Measurements from ENCODE around the gene SEMA5A. TPM values are rescaled to one million over a fixed set of nuclear protein-coding genes. Genes with fewer than 3 reads are reported as not detected.

The SEMA5A gene
- total RNA-seq, 3 donors from 2014 or later, result 20.3 to 43.8 (median 33.6) TPM

DNA sequence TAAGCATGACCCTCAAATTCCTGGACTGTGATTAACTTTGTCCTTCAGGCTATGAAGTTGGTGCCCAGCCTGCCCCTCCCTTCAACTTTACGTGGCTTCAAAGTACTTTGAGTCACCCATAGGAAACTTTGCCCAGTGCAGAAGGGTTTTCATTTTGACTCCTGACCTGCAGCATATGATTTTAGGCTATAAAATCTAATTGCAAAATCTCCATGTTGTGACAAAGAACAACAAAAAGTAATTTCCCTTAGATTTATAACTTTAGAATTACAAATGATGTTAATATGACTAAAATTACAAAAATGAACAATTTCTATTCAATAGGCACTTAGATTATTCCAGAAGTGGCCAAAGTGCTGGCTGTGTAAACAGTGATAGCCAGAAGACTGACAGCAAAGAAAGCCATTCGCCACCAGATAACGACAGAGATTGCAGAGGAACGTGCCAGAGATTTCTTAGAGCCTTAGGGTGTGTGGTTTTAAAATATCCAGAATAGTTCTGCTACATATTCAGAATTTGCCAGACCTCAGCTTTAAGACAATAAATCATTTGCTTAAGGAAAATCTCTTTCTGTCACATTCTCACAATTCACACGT is 197.4 kb downstream of the SEMA5A start:
- intact Hi-C loops (cut with DNase I, micrococcal nuclease), result no loop called here

DNA sequence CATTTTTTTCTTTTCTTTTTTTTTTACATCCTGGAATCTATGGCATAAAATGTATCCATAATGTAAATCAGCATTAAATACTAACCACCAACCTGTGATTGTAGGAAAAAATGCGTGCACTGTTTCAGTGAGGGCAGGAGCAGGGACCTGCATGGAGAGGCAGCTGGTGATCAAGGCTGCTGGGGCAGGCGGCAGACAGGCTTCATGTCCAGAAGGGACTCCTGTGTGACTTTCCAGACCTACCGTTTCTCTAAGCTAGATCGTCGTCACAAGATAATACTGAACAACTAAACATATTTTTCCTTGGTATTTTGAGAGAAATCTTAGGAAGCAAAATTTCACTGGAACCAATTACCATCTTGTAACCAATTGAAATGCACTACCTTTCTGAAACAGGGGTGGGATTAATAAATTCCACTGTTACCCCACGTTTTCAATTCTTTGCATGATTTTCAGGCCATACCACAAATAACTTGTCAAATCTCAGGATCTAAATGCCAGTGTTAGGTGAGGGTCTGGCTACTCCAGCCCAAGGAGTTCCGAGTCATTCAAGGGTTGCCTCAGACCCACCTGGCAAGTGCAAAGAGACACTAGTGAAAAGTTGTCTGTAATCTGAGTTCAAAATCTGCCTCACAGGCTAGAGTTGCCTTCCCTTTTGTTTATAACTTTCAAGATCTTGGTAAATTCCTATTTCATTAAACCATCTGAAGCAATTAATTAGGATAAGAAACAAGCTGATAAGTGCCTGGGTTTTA is 198.2 kb downstream of the SEMA5A start:
- no peaks in the 10 kb centered on the region for H3K36me3 ChIP-seq (ENCODE audit: low read depth)
- no peak overlapping the region for H3K4me3 ChIP-seq
- TF ChIP-seq, protein P1, sequence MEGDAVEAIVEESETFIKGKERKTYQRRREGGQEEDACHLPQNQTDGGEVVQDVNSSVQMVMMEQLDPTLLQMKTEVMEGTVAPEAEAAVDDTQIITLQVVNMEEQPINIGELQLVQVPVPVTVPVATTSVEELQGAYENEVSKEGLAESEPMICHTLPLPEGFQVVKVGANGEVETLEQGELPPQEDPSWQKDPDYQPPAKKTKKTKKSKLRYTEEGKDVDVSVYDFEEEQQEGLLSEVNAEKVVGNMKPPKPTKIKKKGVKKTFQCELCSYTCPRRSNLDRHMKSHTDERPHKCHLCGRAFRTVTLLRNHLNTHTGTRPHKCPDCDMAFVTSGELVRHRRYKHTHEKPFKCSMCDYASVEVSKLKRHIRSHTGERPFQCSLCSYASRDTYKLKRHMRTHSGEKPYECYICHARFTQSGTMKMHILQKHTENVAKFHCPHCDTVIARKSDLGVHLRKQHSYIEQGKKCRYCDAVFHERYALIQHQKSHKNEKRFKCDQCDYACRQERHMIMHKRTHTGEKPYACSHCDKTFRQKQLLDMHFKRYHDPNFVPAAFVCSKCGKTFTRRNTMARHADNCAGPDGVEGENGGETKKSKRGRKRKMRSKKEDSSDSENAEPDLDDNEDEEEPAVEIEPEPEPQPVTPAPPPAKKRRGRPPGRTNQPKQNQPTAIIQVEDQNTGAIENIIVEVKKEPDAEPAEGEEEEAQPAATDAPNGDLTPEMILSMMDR (IDR thresholded peaks at IDR 0.05), result no peak
- no peak for ATAC-seq
- no peak for DNase-seq
- H3K4me1 ChIP-seq (ENCODE audit: low read depth), result peaks cover 3% of the 10 kb centered on the region
- intact Hi-C loops (cut with DNase I, micrococcal nuclease), result no loop called here
- H3K9me3 ChIP-seq, result no peaks in the 10 kb centered on the region

More for the DNA sequence above, 197.4 kb downstream of the SEMA5A start:
- ATAC-seq (peak; percentile 85), DNase-seq (peak in 1 of 3 donors; percentile 10)
- H3K4me3 ChIP-seq, result no peak overlapping the region
- H3K4me1 ChIP-seq (ENCODE audit: low read depth), result peaks cover 3% of the 10 kb centered on the region
- no peaks in the 10 kb centered on the region for H3K36me3 ChIP-seq (ENCODE audit: low read depth)
- H3K9me3 ChIP-seq, result no peaks in the 10 kb centered on the region
- TF ChIP-seq, protein P1 (IDR thresholded peaks at IDR 0.05), result no peak

DNA sequence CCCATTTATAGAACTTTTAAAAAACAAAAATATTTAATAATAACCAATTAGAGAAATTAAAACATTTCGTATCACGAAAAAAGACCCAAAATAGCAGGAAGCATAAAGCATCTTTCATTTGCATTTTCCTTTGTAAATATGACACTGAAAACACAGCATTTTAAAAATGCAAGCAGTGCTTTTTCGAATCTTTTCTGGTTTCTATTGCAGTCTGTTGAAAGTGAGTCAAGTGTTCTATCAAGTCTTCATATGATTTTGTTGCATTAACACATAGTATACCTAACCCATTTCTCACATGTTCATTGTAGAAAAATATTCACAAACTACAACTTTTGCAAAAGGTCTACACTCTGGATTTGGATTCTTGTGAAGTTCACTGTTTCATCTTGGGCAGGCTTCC is 198.8 kb downstream of the SEMA5A start:
- H3K36me3 ChIP-seq (ENCODE audit: low read depth), result no peaks in the 10 kb centered on the region
- intact Hi-C loops (cut with DNase I, micrococcal nuclease), result no loop called here
- peaks cover 3% of the 10 kb centered on the region for H3K4me1 ChIP-seq (ENCODE audit: low read depth)
- no peak for DNase-seq
- no peak for ATAC-seq
- TF ChIP-seq, protein P1 (IDR thresholded peaks at IDR 0.05), result no peak
- H3K9me3 ChIP-seq, result no peaks in the 10 kb centered on the region
- H3K4me3 ChIP-seq, result no peak overlapping the region

DNA sequence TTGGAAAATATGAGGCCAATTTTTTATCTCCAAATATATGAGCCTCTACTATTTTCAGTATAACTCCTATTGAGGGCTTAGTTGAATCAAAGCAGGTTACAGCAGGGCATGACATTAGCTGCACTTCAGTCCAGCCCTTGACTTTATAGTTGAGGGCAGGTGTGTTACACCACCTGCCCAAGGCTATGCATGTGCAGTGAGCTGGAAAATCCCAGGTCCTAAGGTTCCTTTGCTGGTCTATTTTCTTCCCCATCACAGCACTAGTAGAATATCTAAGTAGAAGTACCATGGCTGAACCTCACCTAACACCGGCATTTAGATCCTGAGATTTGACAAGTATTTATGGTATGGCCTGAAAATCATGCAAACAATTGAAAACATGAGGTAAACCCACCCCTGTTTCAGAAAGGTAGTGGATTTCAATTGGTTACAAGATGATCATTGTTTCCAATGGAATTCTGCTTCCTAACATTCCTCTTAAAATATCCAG is 201.1 kb downstream of the SEMA5A start:
- Histone ChIP-seq H3K4me1 (ENCODE audit: low read depth) (peaks cover 3% of the 10 kb centered on the region), H3K4me3 (no peak overlapping the region), H3K9me3 (no peaks in the 10 kb centered on the region), H3K36me3 (ENCODE audit: low read depth) (no peaks in the 10 kb centered on the region)
- DNase-seq (no peak), ATAC-seq (no peak)
- TF ChIP-seq, protein P1 (IDR thresholded peaks at IDR 0.05), result no peak
- intact Hi-C loops (cut with DNase I, micrococcal nuclease), result no loop called here

DNA sequence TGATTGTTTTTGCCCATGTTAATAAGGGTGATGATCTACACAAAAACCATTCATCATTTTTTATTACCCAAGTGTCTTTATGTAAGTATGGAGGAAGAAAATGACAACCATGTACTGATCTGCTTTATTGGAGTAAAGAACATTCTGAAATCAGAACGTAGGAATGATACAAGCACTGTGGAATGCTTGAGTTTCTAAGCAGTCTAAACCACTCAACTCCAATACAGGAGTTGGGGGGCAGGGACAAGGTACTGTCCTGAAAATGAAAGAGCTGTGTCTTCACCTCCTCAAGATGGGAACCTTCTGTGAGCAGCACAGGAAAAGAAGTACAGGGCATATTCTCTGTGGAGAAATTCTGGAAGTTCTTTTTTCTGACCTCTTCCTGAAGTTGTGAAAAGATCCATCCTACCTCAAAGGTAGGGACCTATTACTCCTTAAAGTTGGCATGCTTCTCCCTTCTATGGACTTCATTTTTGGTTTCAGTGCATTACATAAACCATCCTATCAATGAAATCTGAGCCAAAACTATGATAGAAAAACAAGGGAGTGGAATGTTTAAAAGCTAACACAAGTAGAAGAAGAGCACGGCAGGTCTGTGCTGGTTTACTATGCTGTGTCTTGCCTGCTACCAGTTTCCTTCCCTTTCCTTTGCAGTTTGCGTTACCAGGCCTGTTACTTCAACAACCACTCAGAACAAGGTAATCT is 202.6 kb downstream of the SEMA5A start:
- intact Hi-C loops (cut with DNase I, micrococcal nuclease), result no loop called here
- no peak for ATAC-seq
- Histone ChIP-seq H3K36me3 (ENCODE audit: low read depth) (no peaks in the 10 kb centered on the region), H3K9me3 (no peaks in the 10 kb centered on the region), H3K4me1 (ENCODE audit: low read depth) (peaks cover 3% of the 10 kb centered on the region), H3K4me3 (no peak overlapping the region)
- TF ChIP-seq, protein P1 (IDR thresholded peaks at IDR 0.05), result no peak
- DNase-seq, result no peak
